Heart left ventricle (tissue), 16 donors: ENCODE measurements around the gene ANKRD13C. TPM values are rescaled to one million over a fixed set of nuclear protein-coding genes. Genes with fewer than 3 reads are reported as not detected.

ENCODE experiments used
- ATAC-seq, 4 donors: fragments of 200-7000 bp; cut with Tn5 transposase; one replicate each; pipeline ENCODE4 v1.9.1; 2020 to 2022; ENCODE audit warnings: moderate library complexity in 4 of 4, mild to moderate bottlenecking in 3 of 4, moderate number of reproducible peaks in 1 of 4
- DNase-seq, 5 donors: peaks; one replicate each; pipeline ENCODE4 v3.0.0-alpha.2; 2020
- H3K27ac ChIP-seq, 12 donors: fragments of 200-600 bp; sonication (generic) in 4 of 12; one replicate each; pipeline versions ENCODE4 v1.5.0 to v1.8.0; 2016 to 2022; ENCODE audit warnings: mild to moderate bottlenecking in 2 of 12
- H3K27me3 ChIP-seq, 9 donors: fragments of 200-600 bp; sonication (generic) in 2 of 9; one replicate each; pipeline versions ENCODE4 v1.5.1 to v1.8.0; 2016 to 2022; ENCODE audit warnings: mild to moderate bottlenecking in 3 of 9
- H3K36me3 ChIP-seq, 9 donors: fragments of 200-600 bp; sonication (generic) in 2 of 9; one replicate each; pipeline versions ENCODE4 v1.5.0 to v1.8.0; 2018 to 2022; ENCODE audit warnings: mild to moderate bottlenecking in 2 of 9
- H3K4me1 ChIP-seq, 12 donors: fragments of 200-600 bp; sonication (generic) in 4 of 12; one replicate each; pipeline versions ENCODE4 v1.5.0 to v1.8.0; 2016 to 2022; ENCODE audit warnings: mild to moderate bottlenecking in 3 of 12
- H3K4me3 ChIP-seq, 12 donors: fragments of 200-600 bp; sonication (generic) in 4 of 12; one replicate each; pipeline versions ENCODE4 v1.5.0 to v1.8.0; 2017 to 2022; ENCODE audit warnings: mild to moderate bottlenecking in 9 of 12, moderate library complexity in 4 of 12
- H3K9me3 ChIP-seq, 12 donors: fragments of 200-600 bp; sonication (generic) in 4 of 12; one replicate each; pipeline versions ENCODE4 v1.5.0 to v1.8.0; 2016 to 2022; ENCODE audit warnings: mild to moderate bottlenecking in 1 of 12
- CTCF ChIP-seq, 12 donors: fragments of 200-600 bp; sonication (generic) in 4 of 12; IDR thresholded peaks; one replicate each; pipeline versions ENCODE4 v1.5.0 to v1.8.0; 2018 to 2022; ENCODE audit warnings: antibody characterized with exemption in 12 of 12, mild to moderate bottlenecking in 5 of 12
- POLR2A ChIP-seq, 2 donors: fragments of 450-650 bp; IDR thresholded peaks; one replicate each; pipeline ENCODE4 v1.6.1; 2017; ENCODE audit warnings: antibody characterized with exemption in 2 of 2, mild to moderate bottlenecking in 2 of 2, moderate library complexity in 2 of 2
- WGBS, 4 donors: extraction: QIAGEN DNeasy Blood & Tissue Kit in 2 of 4; methylation state at CpG; one replicate each; pipeline versions ENCODE4 v1.1.5 to v1.1.7; 2013 to 2018; 5-methylcytosine and 5-hydroxymethylcytosine counted together
- intact Hi-C, 10 donors: fragments of 100-400 bp; cut with DNase I; formaldehyde crosslinking; loops; one replicate each; pipeline versions ENCODE4 v1.11.1 to v1.14.2; 2022
- polyA plus RNA-seq, 2 donors: library from polyadenylated mRNA; stranded (reverse); fragments of 200-250 nt; gene quantifications; one replicate each; pipeline ENCODE4 v1.2.3, GENCODE V29; 2013
- total RNA-seq, 9 donors: library from RNA; depleted of rRNA in 2 of 9; stranded (reverse); fragments of >200 nt in 2 of 9; fragmentation: NEBNext Ultra II Directional in 3 of 9; extraction: Animal tissue kit (Norgen Biotek cat#: 25700) in 3 of 9; gene quantifications; one replicate each; pipeline versions ENCODE4 v1.1.0 to v1.2.4, GENCODE V29; 2016 to 2023
- donor health status: ischemic (EF 13 %, LVEDD 7.1; RV severe dilation, severe dysfunction).
- donor health status: healthy with polysubstance abuse.
- donor health status: DM: no; HTN: yes; CAD: no.
- donor health status: DM: no; HTN: no; CAD: no.
- donor health status: ischemic (EF 25% LVEDD 6.9; RV normal size, moderate dysfunction).
- donor health status: ischemic (EF 25% LVEDD 5.7; RV mildly dilated, moderate dysfunction).
- donor health status: healthy.
- donor health status: DM: yes; HTN: yes; CAD: no.
- donor health status: ischemic (EF 35%, LVEDD 5.7; RV mildly dilated, moderate dysfunction).
- donor health status: nonischemic (EF 11% LVEDD 7.7; RV severe dilation, severe dysfunction).
- donor health status: DM: yes; HTN: yes; CAD: no.
- donor health status: PGD.
- donor health status: ischemic (EF 29% LVEDD 5.4; RV normal size, mild dysfunction).
- donor health status: nonischemic (EF 23%, LVEDD 6.1; RV moderate dilation, normal function).

The ANKRD13C gene
- total and polyA plus RNA-seq, 11 donors, result 4.0 to 14.8 (median 10.5) TPM

- Histone ChIP-seq H3K4me1 (peaks cover 0 to 14% (median 7%) of the 10 kb centered on the region in 12 donors), H3K4me3 (no peak overlapping the region), H3K9me3 (no peaks in the 10 kb centered on the region), H3K27me3 (no peaks in the 10 kb centered on the region), H3K27ac (no peak overlapping the region), H3K36me3 (peaks cover 0 to 23% (median 15%) of the 10 kb centered on the region in 9 donors)
- DNase-seq, result no peak
- intact Hi-C loops, result no loop called here
- no peak for ATAC-seq
- 95 to 97% (median 96%) methylated on average over 9 of the region's 9 CpGs for WGBS, 4 donors
- TF ChIP-seq CTCF (IDR thresholded peaks at IDR 0.05) (no peak), POLR2A (IDR thresholded peaks at IDR 0.05) (no peak)
Measured at GRCh38 chr1:70334436-70334835, 20.1 kb downstream of the ANKRD13C start.

GRCh38 chr1:70333245-70333644 is 21.3 kb downstream of the ANKRD13C start:
- intact Hi-C loops, result no loop called here
- TF ChIP-seq POLR2A (IDR thresholded peaks at IDR 0.05) (no peak), CTCF (IDR thresholded peaks at IDR 0.05) (no peak)
- peaks cover 0 to 23% (median 12%) of the 10 kb centered on the region in 9 donors for H3K36me3 ChIP-seq
- DNase-seq (no peak), ATAC-seq (no peak)
- WGBS, 4 donors, result 94 to 99% (median 96%) methylated on average over 2 of the region's 2 CpGs
- H3K4me1 ChIP-seq, result peaks cover 0 to 14% (median 7%) of the 10 kb centered on the region in 12 donors
- no peaks in the 10 kb centered on the region for H3K9me3 ChIP-seq
- no peaks in the 10 kb centered on the region for H3K27me3 ChIP-seq
- H3K4me3 ChIP-seq, result no peak overlapping the region
- no peak overlapping the region for H3K27ac ChIP-seq

GRCh38 chr1:70331962-70332361 is 22.6 kb downstream of the ANKRD13C start:
- intact Hi-C loops, result no loop called here
- Histone ChIP-seq H3K27ac (no peak overlapping the region), H3K4me3 (no peak overlapping the region), H3K27me3 (no peaks in the 10 kb centered on the region), H3K4me1 (peaks cover 0 to 14% (median 7%) of the 10 kb centered on the region in 12 donors), H3K9me3 (no peaks in the 10 kb centered on the region), H3K36me3 (peaks cover 0 to 28% (median 11%) of the 10 kb centered on the region in 9 donors)
- no peak for ATAC-seq
- no peak for DNase-seq
- TF ChIP-seq POLR2A (IDR thresholded peaks at IDR 0.05) (no peak), CTCF (IDR thresholded peaks at IDR 0.05) (no peak)

- DNase-seq (no peak), ATAC-seq (no peak)
- Histone ChIP-seq H3K4me3 (no peak overlapping the region), H3K9me3 (no peaks in the 10 kb centered on the region), H3K27ac (no peak overlapping the region), H3K4me1 (peaks cover 0 to 10% (median 5%) of the 10 kb centered on the region in 12 donors), H3K27me3 (no peaks in the 10 kb centered on the region), H3K36me3 (peaks cover 0 to 24% (median 9%) of the 10 kb centered on the region in 9 donors)
- TF ChIP-seq CTCF (IDR thresholded peaks at IDR 0.05), result no peak
- no peak for TF ChIP-seq POLR2A (IDR thresholded peaks at IDR 0.05)
- WGBS, 4 donors, result 94 to 97% (median 96%) methylated on average over 7 of the region's 7 CpGs
- intact Hi-C loops, result no loop called here
Measured at GRCh38 chr1:70327306-70328076, 27.0 kb downstream of the ANKRD13C start.
